H1 (cell line): ENCODE data around the gene GBGT1. TPM values are rescaled to one million over a fixed set of nuclear protein-coding genes. Genes with fewer than 3 reads are reported as not detected.

Experiments
- CTCF ChIA-PET: fragments of 300-600 bp; sonication (Branson Sonifier 250); formaldehyde crosslinking; loops from one replicate; lab custom pipeline; 2021; ENCODE audit not compliant: partially characterized antibody; lab: Charles Lee
- POLR2A ChIA-PET: fragments of 300-600 bp; sonication (Branson Sonifier 250); formaldehyde crosslinking; loops from one replicate; lab custom pipeline; 2021; ENCODE audit warnings: inconsistent platforms; ENCODE audit not compliant: partially characterized antibody; lab: Charles Lee
- DNase-seq, 2 experiments: peaks; one replicate each; pipeline versions ENCODE4 v3.0.0 to v3.0.0-alpha.2; 2010 to 2022; ENCODE audit warnings: low spot score in 2 of 2, low read depth in 1 of 2, mixed read lengths in 1 of 2
- FAIRE-seq: peaks from 2 replicates; lab custom pipeline; 2011; peaks lifted over from hg19 to GRCh38; lab: Jason Lieb, UNC
- H2AFZ ChIP-seq: 2 replicates; pipeline ENCODE4 v1.8.1; 2012; ENCODE audit warnings: low read length, inconsistent platforms
- H2AK5ac ChIP-seq: 2 replicates; pipeline ENCODE4 v1.6.1; 2013; ENCODE audit warnings: low read depth, low read length
- H2BK120ac ChIP-seq: replicated peaks from 2 replicates; pipeline ENCODE3; 2013; ENCODE audit warnings: low read depth, low read length, inconsistent platforms
- H2BK12ac ChIP-seq: 2 replicates; pipeline ENCODE4 v1.6.1; 2013; ENCODE audit warnings: low read depth, low read length
- H2BK15ac ChIP-seq: 2 replicates; pipeline ENCODE4 v1.6.1; 2013; ENCODE audit warnings: low read length
- H2BK20ac ChIP-seq: 2 replicates; pipeline ENCODE4 v1.6.1; 2013; ENCODE audit warnings: low read length
- H2BK5ac ChIP-seq: 2 replicates; pipeline ENCODE4 v1.6.1; 2013; ENCODE audit warnings: low read depth, low read length
- H3K14ac ChIP-seq: 2 replicates; pipeline ENCODE4 v1.6.1; 2013; ENCODE audit warnings: inconsistent platforms; ENCODE audit not compliant: insufficient read length
- H3K18ac ChIP-seq: 2 replicates; pipeline ENCODE4 v1.6.1; 2013; ENCODE audit warnings: low read length; ENCODE audit errors: extremely low read depth
- H3K23ac ChIP-seq: 2 replicates; pipeline ENCODE4 v1.6.1; 2013; ENCODE audit warnings: inconsistent platforms; ENCODE audit not compliant: insufficient read length
- H3K23me2 ChIP-seq: 2 replicates; pipeline ENCODE4 v1.6.1; 2013; ENCODE audit warnings: low read depth, low read length
- H3K27ac ChIP-seq: 2 replicates; pipeline ENCODE4 v1.6.1; 2011; ENCODE audit warnings: low read depth, low read length, inconsistent platforms
- H3K27me3 ChIP-seq, 4 experiments: replicated peaks in 1 of 4; 1 replicate in 1 of 4; 2 replicates in 3 of 4; pipeline versions ENCODE4 v1.6.1 to v1.8.1; 2011 to 2013; ENCODE audit warnings: low read length in 3 of 4, mild to moderate bottlenecking in 3 of 4, inconsistent platforms in 2 of 4, mixed read lengths in 2 of 4, moderate library complexity in 1 of 4; ENCODE audit not compliant: control insufficient read depth in 3 of 4, insufficient read depth in 3 of 4; ENCODE audit errors: extremely low read depth in 1 of 4
- H3K36me3 ChIP-seq, 4 experiments: 2 replicates each; pipeline versions ENCODE4 v1.6.1 to v1.8.1; 2011 to 2013; ENCODE audit warnings: mild to moderate bottlenecking in 4 of 4, low read length in 3 of 4, moderate library complexity in 2 of 4, control low read depth in 1 of 4, inconsistent platforms in 1 of 4; ENCODE audit not compliant: insufficient read depth in 4 of 4, control insufficient read depth in 2 of 4
- H3K4ac ChIP-seq: replicated peaks from 2 replicates; pipeline ENCODE3; 2013; ENCODE audit warnings: low read length, low read depth, mixed read lengths, inconsistent platforms; ENCODE audit not compliant: insufficient read length
- H3K4me1 ChIP-seq, 4 experiments: replicated peaks in 1 of 4; 1 replicate in 1 of 4; 2 replicates in 3 of 4; pipeline versions ENCODE4 v1.6.1 to v1.8.1; 2011 to 2013; ENCODE audit warnings: low read length in 3 of 4, inconsistent platforms in 2 of 4, mixed read lengths in 1 of 4; ENCODE audit not compliant: insufficient read depth in 4 of 4, control insufficient read depth in 3 of 4
- H3K4me2 ChIP-seq, 2 experiments: 2 replicates each; pipeline versions ENCODE4 v1.6.1 to v1.8.1; 2011 to 2013; ENCODE audit warnings: low read depth in 2 of 2, low read length in 2 of 2, control low read depth in 1 of 2, inconsistent platforms in 1 of 2, mild to moderate bottlenecking in 1 of 2; ENCODE audit not compliant: insufficient read depth in 1 of 2
- H3K4me3 ChIP-seq, 4 experiments: fragments of 200-600, 300-600 bp in 1 of 4; sonication (generic), shearing (Covaris generic), sonication (Bioruptor Twin) in 1 of 4; 2 replicates each; pipeline versions ENCODE4 v1.5.1 to v1.8.1; 2011 to 2016; ENCODE audit warnings: low read length in 4 of 4, low read depth in 3 of 4, control low read depth in 2 of 4, inconsistent platforms in 2 of 4, mild to moderate bottlenecking in 2 of 4, mixed read lengths in 1 of 4, moderate library complexity in 1 of 4; ENCODE audit not compliant: insufficient read depth in 2 of 4; ENCODE audit errors: extremely low read depth in 1 of 4
- H3K56ac ChIP-seq: replicated peaks from 2 replicates; pipeline ENCODE3; 2013; ENCODE audit warnings: low read depth, mild to moderate bottlenecking, mixed read lengths, low read length, inconsistent platforms; ENCODE audit not compliant: insufficient read length
- H3K79me1 ChIP-seq: 2 replicates; pipeline ENCODE4 v1.6.1; 2013; ENCODE audit warnings: low read depth, low read length, control low read depth
- H3K79me2 ChIP-seq, 2 experiments: 2 replicates each; pipeline versions ENCODE4 v1.6.1 to v1.8.1; 2012 to 2013; ENCODE audit warnings: low read length in 2 of 2, mild to moderate bottlenecking in 2 of 2, inconsistent platforms in 1 of 2; ENCODE audit not compliant: insufficient read depth in 2 of 2, control insufficient read depth in 1 of 2
- H3K9ac ChIP-seq, 4 experiments: replicated peaks in 1 of 4; 1 replicate in 1 of 4; 2 replicates in 3 of 4; pipeline versions ENCODE4 v1.6.1 to v1.8.1; 2011 to 2013; ENCODE audit warnings: low read depth in 3 of 4, low read length in 3 of 4, control low read depth in 2 of 4, mild to moderate bottlenecking in 2 of 4, moderate library complexity in 2 of 4, inconsistent platforms in 1 of 4; ENCODE audit errors: extremely low read depth in 1 of 4
- H3K9me3 ChIP-seq, 2 experiments: 2 replicates each; pipeline versions ENCODE4 v1.6.1 to v1.8.1; 2012 to 2013; ENCODE audit warnings: mild to moderate bottlenecking in 2 of 2, moderate library complexity in 2 of 2, control low read depth in 1 of 2, inconsistent platforms in 1 of 2, low read depth in 1 of 2, low read length in 1 of 2, mixed read lengths in 1 of 2; ENCODE audit not compliant: insufficient read depth in 2 of 2
- H4K20me1 ChIP-seq, 2 experiments: replicated peaks in 1 of 2; 2 replicates each; pipeline versions ENCODE3 to v1.8.1; 2011 to 2013; ENCODE audit warnings: inconsistent platforms in 2 of 2, low read length in 2 of 2, mild to moderate bottlenecking in 1 of 2; ENCODE audit not compliant: insufficient read depth in 2 of 2, control insufficient read depth in 1 of 2
- H4K5ac ChIP-seq: 2 replicates; pipeline ENCODE4 v1.6.1; 2013; ENCODE audit warnings: low read length, low read depth, mixed read lengths, inconsistent platforms; ENCODE audit not compliant: insufficient read length
- H4K8ac ChIP-seq: 2 replicates; pipeline ENCODE4 v1.8.0; 2013; ENCODE audit warnings: mild to moderate bottlenecking, moderate library complexity, low read length, inconsistent platforms; ENCODE audit not compliant: insufficient read depth; ENCODE audit errors: extremely low read depth
- H4K91ac ChIP-seq: replicated peaks from 2 replicates; pipeline ENCODE3; 2013; ENCODE audit warnings: low read length, mixed read lengths, inconsistent platforms; ENCODE audit not compliant: insufficient read length
- BACH1 ChIP-seq: IDR thresholded peaks from 2 replicates; pipeline ENCODE4 v1.6.1; 2012; ENCODE audit warnings: low read length, improper control_type of control experiment
- POLR2AphosphoS5 ChIP-seq: IDR thresholded peaks from 2 replicates; pipeline ENCODE4 v1.6.1; 2011; ENCODE audit warnings: low read depth, low read length
- SP1 ChIP-seq: IDR thresholded peaks from 2 replicates; pipeline ENCODE4 v1.6.1; 2011; ENCODE audit warnings: low read depth, low read length
- USF2 ChIP-seq: IDR thresholded peaks from 2 replicates; pipeline ENCODE4 v1.6.1; 2011; ENCODE audit warnings: low read length, improper control_type of control experiment
- YY1 ChIP-seq: IDR thresholded peaks from 2 replicates; pipeline ENCODE4 v1.6.1; 2011; ENCODE audit warnings: low read depth, mild to moderate bottlenecking, low read length
- WGBS, 2 experiments: shearing (Covaris generic) in 1 of 2; methylation state at CpG; one replicate each; pipeline versions ENCODE4 v1.1.6 to v1.1.7; 2013 to 2015; ENCODE audit warnings: low lambda C conversion rate in 2 of 2, mixed read lengths in 2 of 2, inconsistent platforms in 1 of 2, low coverage in 1 of 2, missing lambda C conversion rate in 1 of 2; ENCODE audit not compliant: insufficient replicate concordance in 2 of 2, insufficient coverage in 1 of 2, insufficient read length in 1 of 2; ENCODE audit errors: extremely low coverage in 1 of 2, missing lambda C conversion rate in 1 of 2; 5-methylcytosine and 5-hydroxymethylcytosine counted together
- polyA plus RNA-seq, 7 experiments: library from polyadenylated mRNA; depleted of rRNA in 3 of 7; stranded (reverse) in 5 of 7; unstranded in 2 of 7; fragments of >200 nt in 5 of 7; fragments of 200-250 nt in 2 of 7; gene quantifications; 1 replicate in 5 of 7; 2 replicates in 1 of 7; 4 replicates in 1 of 7; pipeline versions ENCODE4 v1.2.1 to v1.2.3, GENCODE V29; 2011 to 2013; ENCODE audit warnings: missing spikeins in 2 of 7, mixed read lengths in 2 of 7
- total RNA-seq: library from RNA; stranded (reverse); fragmentation: NEBNext Ultra II Directional; extraction: Animal tissue kit (Norgen Biotek cat#: 25700); gene quantifications from 2 replicates; pipeline ENCODE4 v1.2.1, GENCODE V29; 2021

Gene GBGT1
- total and polyA plus RNA-seq, 2 of the 8 experiments (the other 6 are each of a cell fraction or from before 2014, with no cell fraction given) = 7.1 to 9.7 TPM

GRCh38 chr9:133121198-133121914 lies 42.4 kb downstream of the GBGT1 start, which contains the start of gene RALGDS:
TSS of gene RALGDS (minus strand) at chr9:133121240. CDS start at chr9:133121154, 86 bp downstream.
- Histone ChIP-seq H4K20me1 (peaks cover 29 to 44% of the 10 kb centered on the region in 2 experiments), H3K27me3 (peaks cover 0 to 48% (median 33%) of the 10 kb centered on the region in 4 experiments; a peak in 5 of 7 replicates), H3K79me2 (no peaks in the 10 kb centered on the region), H2BK12ac (no peak within 1 kb of the TSS; the same call in 1 of the 2 replicates), H3K14ac (no peak within 1 kb of the TSS)
- TF ChIP-seq BACH1 = 0 out of 2 replicates have a peak, but pooled peaks have one; percentile 17
- peak; percentile 50; the same call in 1 of the 2 replicates for TF ChIP-seq USF2
- 0 out of 2 replicates have a peak, but pooled peaks have one; percentile 23 for TF ChIP-seq SP1
- TF ChIP-seq POLR2AphosphoS5 = peak; percentile 12; the same call in 1 of the 2 replicates
- no peak for TF ChIP-seq YY1
- TF ChIP-seq, all 59 proteins: peak for 4
- H2AK5ac ChIP-seq = peak within 1 kb of the TSS; percentile 84; the same call in 1 of the 2 replicates
- H3K79me1 ChIP-seq = no peaks in the 10 kb centered on the region
- ChIA-PET POLR2A (no interaction called here), CTCF (interaction anchor here (0.6 to 8.6 kb wide), 4 partner anchors 12 to 75 kb away, joined by 3 to 56 read pairs (median 6); no protein-coding TSS in a partner anchor)
- H3K23ac ChIP-seq = no peak within 1 kb of the TSS
- peak within 1 kb of the TSS; percentile 76 to 94 for H3K4me2 ChIP-seq
- H4K5ac ChIP-seq = no peak within 1 kb of the TSS
- no peak within 1 kb of the TSS for H2BK20ac ChIP-seq
- FAIRE-seq (no peak), DNase-seq (peak; percentile 38 to 94)
- no peak within 1 kb of the TSS for H3K56ac ChIP-seq
- peak within 1 kb of the TSS; percentile 82 for H4K91ac ChIP-seq
- 19% methylated on average over 32 of the region's 53 CpGs; no CpG with 5 or more reads in 1 of the 2 experiments for WGBS, 2 experiments
- peak within 1 kb of the TSS; percentile 51 to 79 (median 56) for H3K4me3 ChIP-seq
- H3K9ac ChIP-seq = peak within 1 kb of the TSS; percentile 4 to 79 (median 48)
- H2AFZ ChIP-seq = no peak within 1 kb of the TSS; the same call in 1 of the 2 replicates
- no peaks in the 10 kb centered on the region for H3K36me3 ChIP-seq
- H2BK5ac ChIP-seq = 0 out of 2 replicates have a peak within 1 kb of the TSS, but pooled peaks have one; percentile 24
- no peak within 1 kb of the TSS for H3K27ac ChIP-seq
- H3K18ac ChIP-seq = peak within 1 kb of the TSS; percentile 48
- no peak within 1 kb of the TSS for H2BK120ac ChIP-seq
- no peak within 1 kb of the TSS for H3K4ac ChIP-seq
- peaks cover 0 to 17% (median 6%) of the 10 kb centered on the region in 4 experiments; a peak in 6 of 7 replicates for H3K4me1 ChIP-seq
- H3K23me2 ChIP-seq = peaks cover 13% of the 10 kb centered on the region; the same call in 1 of the 2 replicates
- H4K8ac ChIP-seq = peak within 1 kb of the TSS; percentile 88
- no peak within 1 kb of the TSS for H2BK15ac ChIP-seq
- no peaks in the 10 kb centered on the region for H3K9me3 ChIP-seq
